HG03039 (cell line): Measurements from ENCODE around the gene INO80C.
"Not testable (repeated sequence)": the region's sequence is repeated elsewhere in the genome, so short reads cannot be mapped to it uniquely, and the experiment has no call there.

Experiments
- ATAC-seq: cut with Tn5 transposase; IDR thresholded peaks from one replicate; pipeline ENCODE4 v1.9.1; 2021; ENCODE audit warnings: mild to moderate bottlenecking, moderate library complexity; ENCODE audit not compliant: unreplicated experiment

The INO80C gene

DNA sequence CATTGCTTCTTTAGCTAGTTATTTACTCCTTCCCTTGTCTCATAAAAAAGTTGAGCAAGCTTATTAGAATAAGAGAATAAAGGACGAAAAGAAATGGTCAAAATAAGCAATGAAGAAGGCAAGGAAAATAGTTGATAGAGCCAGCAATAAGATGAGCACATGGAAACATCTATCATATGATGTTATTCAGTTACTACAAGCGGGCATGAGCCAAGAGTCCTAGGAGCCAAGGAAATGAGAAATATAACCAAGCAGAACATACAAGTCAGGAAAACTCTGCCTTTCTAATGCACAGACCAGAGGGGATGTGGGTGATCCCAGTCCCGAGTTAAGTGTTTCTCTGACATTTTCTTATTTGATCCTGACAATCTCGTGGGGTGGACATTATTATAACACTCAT, 33.9 kb downstream of the INO80C start:
- ATAC-seq: no peak

- ATAC-seq: no peak
Observed at GRCh38 chr18:35463050-35463449, 34.7 kb downstream of the INO80C start.

DNA sequence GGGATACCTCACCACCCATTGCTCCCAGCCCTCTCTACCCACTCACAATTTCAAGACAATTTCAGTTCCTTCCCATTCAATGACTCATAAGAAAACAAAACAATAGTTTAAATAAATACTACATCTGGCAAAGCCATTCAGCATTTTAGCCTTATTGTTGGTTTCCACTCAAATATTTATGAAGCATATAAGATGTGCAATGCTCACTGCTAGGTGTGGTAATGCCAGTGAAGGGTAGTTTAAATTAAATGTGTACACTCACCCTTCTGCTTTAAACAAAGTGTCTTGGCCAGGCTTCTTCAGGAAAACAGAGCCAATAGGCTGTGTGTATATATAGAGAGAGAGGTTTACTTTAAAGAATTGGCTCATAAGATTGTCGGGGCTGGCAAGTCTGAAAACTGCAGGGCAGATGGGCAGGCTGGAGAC, 37.0 kb downstream of the INO80C start:
- no peak for ATAC-seq

DNA sequence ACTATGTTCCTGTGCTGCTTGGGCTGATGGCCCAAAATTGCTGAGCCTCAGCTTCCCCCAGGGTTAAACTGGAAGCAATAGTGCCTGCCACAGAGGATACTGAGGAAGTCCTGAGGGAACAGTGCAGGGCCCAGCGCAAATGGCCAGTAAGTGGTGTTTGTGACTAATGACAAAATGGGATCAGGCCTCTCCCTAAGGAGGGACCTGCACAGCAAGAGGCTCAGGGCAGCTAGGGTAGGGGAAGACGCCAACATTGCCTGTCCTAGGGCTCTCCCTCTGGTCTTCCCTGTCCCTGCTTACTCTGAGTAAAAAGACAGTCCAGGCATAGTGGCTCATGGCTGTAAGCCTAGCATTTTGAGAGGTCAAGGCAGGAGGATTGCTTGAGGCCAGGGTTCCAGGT, 37.8 kb downstream of the INO80C start:
- no peak for ATAC-seq

DNA sequence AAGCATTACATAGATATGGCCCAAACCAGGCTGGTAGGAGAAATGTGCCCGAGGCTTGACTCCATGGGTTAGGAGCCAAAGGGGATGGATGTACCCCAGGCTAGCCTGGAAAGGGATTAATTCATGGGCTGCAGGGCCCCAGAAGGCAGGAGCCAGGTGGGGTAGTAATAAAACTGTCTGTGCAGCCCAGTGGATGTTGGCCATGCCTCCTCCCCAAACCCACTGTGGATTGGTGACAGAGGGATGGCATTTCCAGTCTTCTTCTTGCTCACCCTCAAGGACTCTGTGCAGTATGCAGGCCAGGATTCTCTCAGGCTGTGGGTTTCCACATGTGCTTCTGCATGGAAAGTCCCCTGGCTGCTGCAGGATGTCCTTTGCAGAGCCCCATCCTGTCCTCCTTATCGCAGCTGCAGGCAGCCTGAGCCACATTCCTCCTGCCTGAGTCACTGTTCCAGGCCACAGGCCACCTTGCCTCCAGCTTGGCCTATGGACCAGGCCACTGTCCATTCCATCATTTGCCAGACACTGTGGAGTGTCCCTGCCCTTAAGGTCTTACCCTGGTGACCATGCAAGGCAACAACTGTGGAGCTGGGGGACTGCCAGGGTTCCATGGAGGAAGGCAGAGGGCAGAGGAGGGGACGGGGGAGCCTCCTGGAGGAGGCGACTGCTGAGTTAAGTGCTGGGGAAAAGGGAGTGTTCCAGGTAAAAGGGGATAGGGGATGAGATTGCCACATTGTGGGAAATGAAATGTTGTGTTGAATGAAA, 38.9 kb downstream of the INO80C start:
- ATAC-seq: peak; percentile 45

GRCh38 chr18:35458271-35458670, 39.5 kb downstream of the INO80C start:
- no peak for ATAC-seq

DNA sequence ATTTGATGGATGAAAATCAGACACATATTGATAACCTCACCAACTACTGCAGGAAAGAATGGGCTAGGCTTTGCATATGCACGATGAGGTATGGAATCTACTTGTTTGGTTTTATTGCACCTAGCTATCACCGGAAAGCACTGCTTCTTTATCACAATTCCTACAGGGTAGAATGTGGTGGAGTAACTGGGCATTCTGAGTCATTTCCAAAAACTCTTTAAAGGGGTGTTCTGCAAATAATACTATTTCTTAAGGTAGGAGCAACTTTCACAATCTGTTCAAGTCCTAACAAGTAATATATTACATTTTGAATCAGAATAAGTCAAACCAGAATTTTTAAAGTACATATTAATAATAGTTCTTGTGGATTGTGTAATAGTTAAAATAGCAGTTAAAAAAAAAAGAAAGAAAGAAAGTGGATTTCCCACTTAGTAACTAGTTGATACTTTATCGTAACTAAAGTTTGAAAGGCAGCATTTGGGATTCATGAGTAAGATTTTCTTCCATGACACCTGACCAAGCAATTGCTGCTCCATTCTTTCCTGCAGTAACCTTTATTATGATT, 40.5 kb downstream of the INO80C start:
- ATAC-seq: no peak

GRCh38 chr18:35455926-35456763, 41.6 kb downstream of the INO80C start:
- ATAC-seq: no peak

GRCh38 chr18:35454803-35455202, 43.0 kb downstream of the INO80C start:
- no peak for ATAC-seq

DNA sequence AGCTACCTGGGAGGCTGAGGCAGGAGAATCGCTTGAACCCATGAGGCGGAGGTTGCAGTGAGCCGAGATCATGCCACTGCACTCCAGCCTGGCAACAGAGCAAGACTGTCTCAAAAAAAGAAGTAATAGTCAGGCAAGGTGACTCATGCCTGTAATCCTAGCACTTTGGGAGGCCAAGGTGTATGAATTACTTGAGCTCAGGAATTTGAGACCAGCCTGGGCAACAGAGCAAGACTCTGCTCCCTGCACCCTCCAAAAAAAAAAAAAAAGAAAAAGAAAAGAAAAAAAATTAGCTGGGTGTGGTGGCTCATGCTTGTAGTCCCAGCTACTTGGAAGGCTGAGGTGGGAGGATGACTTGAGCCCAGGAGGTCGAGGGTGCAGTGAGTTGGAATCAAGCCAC, 44.7 kb downstream of the INO80C start:
- not testable (repeated sequence) for ATAC-seq

- ATAC-seq: no peak
Observed at GRCh38 chr18:35451916-35452315, 45.8 kb downstream of the INO80C start.

DNA sequence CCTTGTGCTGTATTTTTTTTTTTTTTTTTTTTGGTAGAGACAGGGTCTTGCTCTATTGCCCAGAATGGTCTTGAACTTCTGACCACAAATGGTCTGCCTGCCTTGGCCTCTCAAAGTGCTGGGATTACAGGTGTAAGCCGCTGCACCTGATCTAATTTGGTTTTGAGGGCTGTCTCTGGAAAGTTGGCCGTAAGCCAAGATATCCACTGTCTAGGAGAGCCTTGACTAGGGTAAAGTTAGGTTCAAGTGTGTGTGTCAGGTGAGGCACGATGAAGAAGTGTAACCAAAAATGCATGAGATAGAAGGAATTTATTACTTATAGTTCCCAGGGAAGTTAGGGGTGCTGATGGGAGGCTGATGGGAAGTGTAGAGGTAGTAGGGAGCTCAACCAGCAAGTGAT, 46.7 kb downstream of the INO80C start:
- ATAC-seq: no peak

DNA sequence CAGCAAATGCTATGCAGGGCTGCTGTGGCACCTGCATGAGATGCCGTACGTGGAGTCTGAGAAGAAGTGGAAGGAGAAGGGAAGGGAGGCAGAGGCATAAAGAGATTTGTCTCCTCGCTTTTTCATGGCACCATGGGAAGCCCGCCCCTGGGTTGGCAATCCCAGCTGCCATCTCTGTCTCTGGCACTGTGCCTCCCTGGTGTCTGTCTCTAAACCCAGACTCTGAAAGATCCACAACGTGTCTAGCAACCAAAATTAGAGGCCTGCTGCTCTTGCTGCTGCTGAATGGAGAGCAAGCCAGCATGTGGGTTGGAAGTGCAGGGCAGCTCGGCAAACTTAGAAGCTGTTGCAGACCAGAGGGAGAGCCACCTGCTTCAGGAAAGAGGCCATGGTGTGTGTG, 53.1 kb downstream of the INO80C start:
- ATAC-seq: no peak

- no peak for ATAC-seq
Observed at GRCh38 chr18:35443847-35444246, 53.9 kb downstream of the INO80C start.

DNA sequence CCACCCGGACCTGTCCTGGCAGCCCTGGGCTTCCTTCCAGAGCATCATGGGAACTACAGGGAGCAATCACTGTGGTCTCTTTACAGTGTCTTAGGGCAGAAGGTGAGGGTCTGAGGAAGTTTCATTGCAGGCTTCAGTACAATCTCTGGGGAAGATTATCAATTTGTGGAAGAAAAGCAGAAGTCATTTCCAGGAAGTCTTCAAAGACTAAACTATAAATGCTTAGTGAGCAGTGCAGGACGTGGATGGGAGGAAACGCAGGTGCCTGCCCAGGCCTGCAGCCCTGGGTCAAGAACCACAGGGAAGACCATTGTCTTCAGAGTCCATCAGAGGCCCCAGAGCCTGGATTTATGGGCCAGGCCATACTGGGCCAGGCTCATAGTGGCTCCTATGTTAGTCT, 54.3 kb downstream of the INO80C start:
- ATAC-seq: no peak

- no peak for ATAC-seq
Observed at GRCh38 chr18:35442701-35443100, 55.1 kb downstream of the INO80C start.

DNA sequence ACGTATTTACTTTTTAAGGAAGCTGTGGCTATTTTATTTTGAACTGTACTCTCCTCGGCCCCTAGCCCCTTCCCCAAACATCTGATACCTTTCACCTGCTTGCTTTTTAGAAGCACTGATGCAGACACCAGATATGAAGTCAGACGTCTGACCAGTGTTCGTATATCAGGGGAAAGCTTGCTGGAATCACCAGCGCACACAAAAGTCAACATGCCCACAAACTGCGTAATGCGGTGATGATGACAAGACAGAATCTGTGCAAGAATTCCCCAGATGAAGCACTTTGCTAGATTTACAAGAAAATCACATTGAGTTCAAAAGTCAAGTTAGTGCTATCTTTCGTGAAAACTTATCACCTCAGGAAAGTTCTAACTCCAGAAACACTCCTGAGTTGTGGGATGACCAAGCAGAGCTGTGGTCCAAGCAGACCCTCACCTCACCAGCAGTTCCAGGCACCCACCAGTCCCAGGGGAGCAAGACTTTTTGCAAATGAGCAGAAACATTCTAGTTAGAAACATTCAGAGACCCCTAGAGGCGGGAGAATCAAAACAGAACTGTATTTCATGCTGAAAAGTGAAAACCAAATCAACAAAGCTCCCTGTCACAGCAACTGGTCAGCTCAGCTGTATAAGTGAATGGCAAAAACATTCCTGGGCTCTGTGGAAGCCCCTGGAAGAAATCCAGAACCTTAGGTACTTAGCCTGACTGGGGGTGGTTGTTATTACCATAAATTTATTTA, 55.7 kb downstream of the INO80C start:
- ATAC-seq: no peak

DNA sequence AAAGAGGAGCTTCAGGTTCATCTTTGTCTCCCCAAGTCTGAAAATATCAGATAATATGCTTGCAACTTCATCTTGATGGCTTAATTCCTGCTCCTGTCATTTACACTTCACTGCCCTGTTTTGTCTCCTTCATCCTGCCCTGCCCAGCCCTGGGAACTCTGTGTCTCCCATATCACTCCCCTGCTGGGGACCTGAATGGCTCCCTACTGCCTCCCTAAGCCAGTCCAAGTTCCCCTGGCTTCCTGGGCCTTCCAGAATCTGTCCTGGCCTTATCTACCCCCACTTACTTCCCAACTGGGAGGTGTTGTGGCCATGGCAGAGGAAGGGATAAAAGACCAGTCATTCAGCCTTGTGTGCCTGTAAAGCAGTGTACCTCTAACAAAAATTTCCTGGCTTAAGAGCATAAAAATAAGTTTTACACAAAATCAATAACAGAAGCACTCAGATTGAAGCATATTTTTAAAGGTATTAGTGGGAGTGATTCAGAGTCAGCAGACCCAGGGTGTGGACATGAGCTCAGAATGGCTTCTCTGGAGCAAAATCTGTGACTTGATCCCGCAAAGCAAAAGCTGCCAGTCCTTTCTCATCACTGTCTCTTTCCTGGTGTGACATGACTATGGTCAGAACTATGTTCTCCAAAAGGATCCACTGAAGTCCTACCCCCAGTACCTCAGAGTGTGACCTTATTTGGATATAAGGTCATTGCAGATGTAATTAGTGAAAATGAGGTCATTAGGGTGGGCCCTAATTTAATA, 59.1 kb downstream of the INO80C start:
- no peak for ATAC-seq

- ATAC-seq: no peak
Observed at GRCh38 chr18:35437836-35438235, 59.9 kb downstream of the INO80C start.

GRCh38 chr18:35436076-35436649, 61.6 kb downstream of the INO80C start:
- no peak for ATAC-seq
